Measurements from ENCODE around the gene KLHL15.

The KLHL15 gene

DNA sequence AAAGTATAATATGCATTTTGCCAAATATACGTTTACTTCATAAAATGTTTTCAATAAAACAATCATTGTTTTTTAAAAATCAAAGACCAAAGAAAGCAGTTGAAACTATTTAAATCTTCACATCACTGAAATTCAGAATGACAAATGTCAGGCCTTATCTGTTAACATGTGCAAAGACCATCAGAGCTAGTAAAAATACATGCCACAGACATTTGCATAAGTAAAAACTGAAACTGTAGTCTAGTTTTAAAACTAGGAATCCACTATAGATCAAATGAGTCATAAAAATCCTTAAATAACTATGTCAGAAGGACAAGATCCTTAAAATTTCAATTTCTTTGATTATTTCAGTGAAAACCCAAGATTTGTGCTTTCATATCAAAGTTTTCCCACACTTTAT is 24.8 kb downstream of the KLHL15 start:
- TF ChIP-seq, protein P1, sequence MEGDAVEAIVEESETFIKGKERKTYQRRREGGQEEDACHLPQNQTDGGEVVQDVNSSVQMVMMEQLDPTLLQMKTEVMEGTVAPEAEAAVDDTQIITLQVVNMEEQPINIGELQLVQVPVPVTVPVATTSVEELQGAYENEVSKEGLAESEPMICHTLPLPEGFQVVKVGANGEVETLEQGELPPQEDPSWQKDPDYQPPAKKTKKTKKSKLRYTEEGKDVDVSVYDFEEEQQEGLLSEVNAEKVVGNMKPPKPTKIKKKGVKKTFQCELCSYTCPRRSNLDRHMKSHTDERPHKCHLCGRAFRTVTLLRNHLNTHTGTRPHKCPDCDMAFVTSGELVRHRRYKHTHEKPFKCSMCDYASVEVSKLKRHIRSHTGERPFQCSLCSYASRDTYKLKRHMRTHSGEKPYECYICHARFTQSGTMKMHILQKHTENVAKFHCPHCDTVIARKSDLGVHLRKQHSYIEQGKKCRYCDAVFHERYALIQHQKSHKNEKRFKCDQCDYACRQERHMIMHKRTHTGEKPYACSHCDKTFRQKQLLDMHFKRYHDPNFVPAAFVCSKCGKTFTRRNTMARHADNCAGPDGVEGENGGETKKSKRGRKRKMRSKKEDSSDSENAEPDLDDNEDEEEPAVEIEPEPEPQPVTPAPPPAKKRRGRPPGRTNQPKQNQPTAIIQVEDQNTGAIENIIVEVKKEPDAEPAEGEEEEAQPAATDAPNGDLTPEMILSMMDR (IDR thresholded peaks at IDR 0.05; ENCODE audit: control insufficient read depth, insufficient read depth, low read depth, low read length, missing control alignments), result no peak
- no peak overlapping the region for H3K4me3 ChIP-seq (ENCODE audit: control insufficient read depth, low read depth, low read length)
- no peak for DNase-seq (ENCODE audit: low read depth)

DNA sequence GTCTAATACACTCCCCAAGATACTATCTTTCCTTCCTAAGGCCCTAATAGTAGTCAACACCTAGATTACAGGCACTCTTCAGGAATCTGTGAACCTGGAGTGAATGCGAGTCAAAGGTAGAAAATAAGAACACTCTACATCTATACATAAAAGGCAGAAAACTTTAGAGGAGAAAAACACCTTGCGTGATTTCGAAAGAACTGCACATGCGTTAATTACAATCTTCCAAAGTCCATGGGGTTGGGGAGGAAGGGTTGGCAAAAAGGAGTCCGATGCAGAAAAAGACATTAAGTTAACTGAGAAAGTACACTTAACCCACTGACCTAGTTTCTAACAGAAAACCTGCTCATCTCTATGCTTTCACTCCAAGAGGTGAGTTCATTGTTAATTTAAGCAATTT is 27.3 kb downstream of the KLHL15 start:
- H3K4me3 ChIP-seq (ENCODE audit: control insufficient read depth, low read depth, low read length), result no peak overlapping the region
- no peak for DNase-seq (ENCODE audit: low read depth)
- TF ChIP-seq, protein P1 (IDR thresholded peaks at IDR 0.05; ENCODE audit: control insufficient read depth, insufficient read depth, low read depth, low read length, missing control alignments), result no peak

DNA sequence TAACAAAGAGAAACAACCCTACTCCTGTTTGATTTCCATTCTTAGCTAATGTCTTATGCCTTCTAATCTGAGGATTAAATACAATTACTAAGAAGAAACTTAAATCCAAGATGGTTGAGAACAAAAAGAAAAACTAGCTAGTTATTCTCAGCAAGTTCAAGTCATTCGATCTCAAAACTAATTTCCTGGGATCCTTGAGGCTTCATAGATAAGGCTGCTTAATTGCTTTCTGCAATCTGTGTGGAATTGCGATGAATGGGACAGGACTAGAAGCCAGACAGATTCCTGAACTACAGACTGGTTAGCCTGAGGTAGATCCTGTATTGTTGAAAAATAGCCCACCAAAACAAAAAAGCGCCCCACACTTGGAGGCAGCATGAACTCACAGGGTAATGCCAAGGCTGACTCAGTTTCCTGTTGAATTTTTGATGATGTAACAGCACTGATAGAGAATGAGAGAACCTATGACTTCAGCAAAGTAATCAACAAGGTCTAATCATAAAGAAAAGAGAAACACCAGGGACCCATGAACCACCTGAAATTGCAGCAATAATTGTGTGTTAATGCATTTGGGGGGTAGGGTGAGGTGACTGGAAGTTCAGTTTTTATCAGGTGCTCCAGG is 33.9 kb downstream of the KLHL15 start:
- DNase-seq (ENCODE audit: low read depth), result no peak
- H3K4me3 ChIP-seq (ENCODE audit: control insufficient read depth, low read depth, low read length), result no peak overlapping the region
- TF ChIP-seq, protein P1 (IDR thresholded peaks at IDR 0.05; ENCODE audit: control insufficient read depth, insufficient read depth, low read depth, low read length, missing control alignments), result no peak

DNA sequence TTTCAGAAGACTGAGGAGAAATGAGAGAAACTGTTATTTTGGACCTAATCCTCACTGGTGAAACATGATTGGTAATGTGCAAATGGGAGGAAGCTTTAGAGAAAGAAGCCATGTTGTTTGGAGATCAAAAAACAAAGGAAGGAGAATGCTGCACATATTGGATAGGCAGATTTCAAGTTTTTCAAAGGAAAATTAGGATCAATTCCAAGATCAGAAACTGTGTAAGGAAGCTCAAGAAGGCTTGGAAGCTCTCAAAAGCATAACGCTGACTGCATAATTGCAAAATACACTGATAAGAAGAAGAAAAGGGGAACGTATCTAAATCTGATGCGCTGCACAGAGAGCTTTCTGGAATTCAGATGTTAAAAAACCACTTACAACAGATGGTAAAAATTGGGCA is 34.6 kb downstream of the KLHL15 start:
- TF ChIP-seq, protein P1 (IDR thresholded peaks at IDR 0.05; ENCODE audit: control insufficient read depth, insufficient read depth, low read depth, low read length, missing control alignments), result no peak
- no peak overlapping the region for H3K4me3 ChIP-seq (ENCODE audit: control insufficient read depth, low read depth, low read length)
- no peak for DNase-seq (ENCODE audit: low read depth)

DNA sequence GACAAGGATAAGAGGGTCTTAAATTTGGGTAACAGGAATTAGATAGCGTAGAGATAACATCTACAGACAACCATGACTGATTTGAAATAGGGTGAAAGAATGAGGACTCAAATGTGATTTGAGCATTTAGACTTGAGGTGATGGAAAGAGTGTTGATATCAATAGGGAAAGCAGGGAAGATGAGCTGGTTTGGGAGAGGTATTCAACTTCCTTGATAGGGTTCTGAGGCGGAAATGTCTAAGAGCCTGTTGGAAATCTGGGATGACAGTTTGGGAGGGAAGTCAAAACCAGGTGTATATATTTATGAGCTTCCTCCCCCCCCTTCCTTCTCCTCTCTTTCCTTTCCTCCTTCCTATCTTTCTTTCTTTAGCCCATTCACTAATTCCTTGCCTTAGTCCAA is 36.5 kb downstream of the KLHL15 start:
- TF ChIP-seq, protein P1 (IDR thresholded peaks at IDR 0.05; ENCODE audit: control insufficient read depth, insufficient read depth, low read depth, low read length, missing control alignments), result no peak
- DNase-seq (ENCODE audit: low read depth), result no peak
- no peak overlapping the region for H3K4me3 ChIP-seq (ENCODE audit: control insufficient read depth, low read depth, low read length)

DNA sequence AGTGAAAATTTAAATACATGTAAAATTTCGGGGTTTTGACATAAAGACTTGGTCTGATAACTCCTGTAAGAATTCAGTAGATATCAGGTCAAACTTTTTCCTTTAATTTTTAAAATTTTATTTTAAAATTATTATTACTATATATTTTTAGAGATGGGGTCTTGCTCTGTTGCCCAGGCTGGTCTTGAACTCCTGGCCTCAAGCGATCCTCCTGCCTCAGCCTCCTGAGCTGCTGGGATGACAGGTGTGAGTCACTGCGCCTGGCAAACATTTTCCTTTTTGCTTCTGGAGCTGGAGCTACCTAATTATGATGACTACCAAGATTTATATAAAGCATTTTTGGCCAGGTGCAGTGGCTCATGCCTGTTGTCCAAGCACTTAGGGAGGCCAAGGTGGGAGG is 37.3 kb downstream of the KLHL15 start:
- no peak overlapping the region for H3K4me3 ChIP-seq (ENCODE audit: control insufficient read depth, low read depth, low read length)
- TF ChIP-seq, protein P1 (IDR thresholded peaks at IDR 0.05; ENCODE audit: control insufficient read depth, insufficient read depth, low read depth, low read length, missing control alignments), result no peak
- DNase-seq (ENCODE audit: low read depth), result no peak

DNA sequence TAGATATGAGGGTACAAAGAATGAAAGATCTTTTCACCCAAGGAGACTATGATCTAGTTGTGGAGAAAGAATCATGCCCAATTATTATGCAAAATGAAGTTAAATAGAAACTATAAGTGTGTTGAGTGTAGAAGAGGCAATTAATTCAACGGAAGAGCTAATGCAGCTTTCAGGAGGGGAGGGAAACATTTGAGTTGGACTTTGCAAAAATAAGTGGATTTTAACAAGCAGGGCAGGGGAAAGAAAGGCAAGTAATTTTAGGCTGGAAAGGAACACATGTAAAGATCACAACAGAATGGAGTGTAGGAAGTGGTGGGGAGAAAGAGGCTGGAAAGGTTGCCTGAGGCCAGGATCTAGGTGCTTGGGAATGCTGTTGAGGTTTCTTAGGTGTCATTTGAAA is 44.1 kb downstream of the KLHL15 start:
- DNase-seq (ENCODE audit: low read depth), result no peak
- TF ChIP-seq, protein P1 (IDR thresholded peaks at IDR 0.05; ENCODE audit: control insufficient read depth, insufficient read depth, low read depth, low read length, missing control alignments), result no peak

More for the DNA sequence above, 44.1 kb downstream of the KLHL15 start:
- no peak overlapping the region for H3K4me3 ChIP-seq (ENCODE audit: control insufficient read depth, low read depth, low read length)

All from AG09309 (cell line).